Measurements from ENCODE around the gene PARD3B.

DNA sequence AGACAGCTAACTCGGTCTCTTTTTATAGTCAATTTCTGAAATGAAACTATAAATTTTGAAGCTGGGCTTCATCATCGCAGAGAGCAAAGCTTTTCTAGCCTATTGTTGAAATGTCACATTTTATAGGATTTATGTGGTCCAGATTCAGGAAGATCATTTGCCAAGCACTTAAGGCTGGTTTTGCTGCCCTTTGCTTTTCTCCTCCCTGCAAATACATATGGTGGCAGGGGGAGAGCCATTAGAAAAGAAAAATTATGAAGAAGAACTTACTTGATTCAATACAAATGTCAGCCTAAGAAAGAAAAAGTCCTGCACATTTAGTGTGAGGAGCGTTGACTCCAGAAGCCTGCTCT lies 930.1 kb downstream of the PARD3B start:
- TF ChIP-seq TAF1 (IDR thresholded peaks at IDR 0.05; ENCODE audit: low read depth, low read length): no peak
- TF ChIP-seq POLR2AphosphoS5 (IDR thresholded peaks at IDR 0.05; ENCODE audit: low read depth, low read length): no peak
- no peak for TF ChIP-seq PAX5 (IDR thresholded peaks at IDR 0.05; ENCODE audit: insufficient read depth, low read length, severe bottlenecking)
- TF ChIP-seq POLR2A (IDR thresholded peaks at IDR 0.05; ENCODE audit: low read depth, low read length): no peak

All from GM12891 (cell line).